ENCODE results near the gene DISC1. TPM values are rescaled to one million over a fixed set of nuclear protein-coding genes. Genes with fewer than 3 reads are reported as not detected.

The DISC1 gene
- total and polyA plus RNA-seq, 2 donors (not counting 1 experiment from before 2014, with no cell fraction given) = 2.7 to 4.3 TPM

- Mint-ChIP-seq H3K4me3 (no peak overlapping the region), H3K4me1 (peaks cover 4% of the 10 kb centered on the region), H3K27me3 (no peaks in the 10 kb centered on the region), H3K27ac (no peak overlapping the region), H3K9me3 (ENCODE audit: insufficient read depth) (no peaks in the 10 kb centered on the region)
- Histone ChIP-seq H3K9ac (ENCODE audit: low read length) (no peak overlapping the region), H3K4me1 (ENCODE audit: control insufficient read depth in 2 of 2, insufficient read depth in 2 of 2, low read length in 2 of 2) (no peaks in the 10 kb centered on the region), H3K36me3 (replicated peaks in 1 of 2; ENCODE audit: control extremely low read depth in 1 of 2, control insufficient read depth in 1 of 2, extremely low read depth in 1 of 2, insufficient read depth in 2 of 2, low read length in 1 of 2) (no peaks in the 10 kb centered on the region), H3K9me3 (ENCODE audit: control extremely low read depth in 1 of 3, control insufficient read depth in 2 of 3, insufficient read depth in 1 of 3, low read length in 2 of 3) (no peaks in the 10 kb centered on the region), H3K79me2 (ENCODE audit: control insufficient read depth, insufficient read depth, low read length) (no peaks in the 10 kb centered on the region), H4K20me1 (ENCODE audit: control insufficient read depth, insufficient read depth, low read length, poor library complexity, severe bottlenecking) (no peaks in the 10 kb centered on the region), H3K4me3 (ENCODE audit: control extremely low read depth in 1 of 5, extremely low read depth in 1 of 5, insufficient read depth in 1 of 5, low read depth in 2 of 5, low read length in 4 of 5) (no peak overlapping the region), H2AFZ (ENCODE audit: insufficient read depth, low read depth, low read length, poor library complexity, severe bottlenecking) (no peak overlapping the region), H3K27me3 (replicated peaks in 1 of 4; ENCODE audit: control extremely low read depth in 1 of 4, control insufficient read depth in 3 of 4, insufficient read depth in 4 of 4, low read length in 3 of 4) (no peaks in the 10 kb centered on the region), H3K27ac (ENCODE audit: low read length in 2 of 2) (no peak overlapping the region), H3K4me2 (replicated peaks; ENCODE audit: low read depth, low read length, poor library complexity, severe bottlenecking) (no peak overlapping the region)
- DNase-seq = no peak
- POLR2A ChIA-PET = interaction anchor here (0.6 kb wide), 1 partner anchor 20 kb away, joined by 4 read pairs; no protein-coding TSS in a partner anchor
- WGBS (ENCODE audit: insufficient coverage) = 67% methylated on average over 1 of the region's 3 CpGs
- CTCF ChIA-PET = interaction anchor here (1.0 to 1.2 kb wide), 2 partner anchors 24 to 227 kb away, joined by 3 to 5 read pairs; no protein-coding TSS in a partner anchor
- intact Hi-C loops (cut with micrococcal nuclease) = no loop called here
- ATAC-seq (ENCODE audit: low read depth) = no peak
- TF ChIP-seq CTCF (IDR thresholded peaks at IDR 0.05) (no peak), EZH2 (IDR thresholded peaks at IDR 0.05; ENCODE audit: borderline replicate concordance, insufficient read depth, low read depth, low read length, poor library complexity, severe bottlenecking) (no peak)
Measured at GRCh38 chr1:231584117-231584516, 42.5 kb upstream of the DISC1 start.

DNA sequence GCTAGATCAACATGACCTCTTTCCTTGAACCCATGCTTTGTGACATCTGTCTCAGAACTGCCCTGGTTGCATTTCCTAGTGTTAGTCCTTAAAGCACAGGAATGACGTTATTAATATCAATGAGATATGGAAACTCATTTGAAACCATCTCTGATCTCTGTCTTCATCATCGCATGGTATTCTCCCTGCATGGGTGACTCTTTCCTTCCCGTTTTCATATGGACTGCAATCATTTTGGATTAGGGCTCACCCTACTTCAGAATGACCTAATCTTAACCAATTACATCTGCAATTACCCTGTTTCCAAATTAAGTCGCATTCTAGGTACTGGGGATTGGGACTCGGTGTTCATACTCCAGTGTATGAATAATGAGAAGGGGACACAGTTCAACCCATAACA is 41.7 kb upstream of the DISC1 start:
- Mint-ChIP-seq H3K4me3 (no peak overlapping the region), H3K9me3 (ENCODE audit: insufficient read depth) (no peaks in the 10 kb centered on the region), H3K4me1 (peaks cover 4% of the 10 kb centered on the region), H3K27ac (no peak overlapping the region), H3K27me3 (no peaks in the 10 kb centered on the region)
- H3K4me3 ChIP-seq (ENCODE audit: control extremely low read depth in 1 of 5, extremely low read depth in 1 of 5, insufficient read depth in 1 of 5, low read depth in 2 of 5, low read length in 4 of 5) = no peak overlapping the region
- no peaks in the 10 kb centered on the region for H3K36me3 ChIP-seq (replicated peaks in 1 of 2; ENCODE audit: control extremely low read depth in 1 of 2, control insufficient read depth in 1 of 2, extremely low read depth in 1 of 2, insufficient read depth in 2 of 2, low read length in 1 of 2)
- WGBS (ENCODE audit: insufficient coverage) = 33% methylated on average over 1 of the region's 5 CpGs
- ChIA-PET POLR2A (no interaction called here), CTCF (interaction anchor here (1.2 kb wide), 1 partner anchor 228 kb away, joined by 5 read pairs; no protein-coding TSS in a partner anchor)
- no peaks in the 10 kb centered on the region for H3K4me1 ChIP-seq (ENCODE audit: control insufficient read depth in 2 of 2, insufficient read depth in 2 of 2, low read length in 2 of 2)
- H3K9me3 ChIP-seq (ENCODE audit: control extremely low read depth in 1 of 3, control insufficient read depth in 2 of 3, insufficient read depth in 1 of 3, low read length in 2 of 3) = no peaks in the 10 kb centered on the region
- no peaks in the 10 kb centered on the region for H3K79me2 ChIP-seq (ENCODE audit: control insufficient read depth, insufficient read depth, low read length)
- no peak overlapping the region for H3K9ac ChIP-seq (ENCODE audit: low read length)
- no peak for TF ChIP-seq CTCF (IDR thresholded peaks at IDR 0.05)
- no peak for TF ChIP-seq EZH2 (IDR thresholded peaks at IDR 0.05; ENCODE audit: borderline replicate concordance, insufficient read depth, low read depth, low read length, poor library complexity, severe bottlenecking)
- ATAC-seq (ENCODE audit: low read depth) (no peak), DNase-seq (no peak)
- no peak overlapping the region for H3K4me2 ChIP-seq (replicated peaks; ENCODE audit: low read depth, low read length, poor library complexity, severe bottlenecking)
- H2AFZ ChIP-seq (ENCODE audit: insufficient read depth, low read depth, low read length, poor library complexity, severe bottlenecking) = no peak overlapping the region
- intact Hi-C loops (cut with micrococcal nuclease) = no loop called here
- H3K27ac ChIP-seq (ENCODE audit: low read length in 2 of 2) = no peak overlapping the region
- H3K27me3 ChIP-seq (replicated peaks in 1 of 4; ENCODE audit: control extremely low read depth in 1 of 4, control insufficient read depth in 3 of 4, insufficient read depth in 4 of 4, low read length in 3 of 4) = no peaks in the 10 kb centered on the region
- H4K20me1 ChIP-seq (ENCODE audit: control insufficient read depth, insufficient read depth, low read length, poor library complexity, severe bottlenecking) = no peaks in the 10 kb centered on the region
